ENCODE measurements around the gene PITPNM1. TPM values are rescaled to one million over a fixed set of nuclear protein-coding genes. Genes with fewer than 3 reads are reported as not detected.

Gene PITPNM1
- total RNA-seq (2022; extraction: Qiagen RNA extraction), result 38.9 to 60.0 TPM (median 53.9 TPM) in 5 replicates

GRCh38 chr11:67504950-67505581, at the start of gene PITPNM1:
Gene PITPNM1, minus strand, starts transcription at chr11:67505363. Its CDS starts 1,183 bp downstream, at chr11:67504180.

DNA sequence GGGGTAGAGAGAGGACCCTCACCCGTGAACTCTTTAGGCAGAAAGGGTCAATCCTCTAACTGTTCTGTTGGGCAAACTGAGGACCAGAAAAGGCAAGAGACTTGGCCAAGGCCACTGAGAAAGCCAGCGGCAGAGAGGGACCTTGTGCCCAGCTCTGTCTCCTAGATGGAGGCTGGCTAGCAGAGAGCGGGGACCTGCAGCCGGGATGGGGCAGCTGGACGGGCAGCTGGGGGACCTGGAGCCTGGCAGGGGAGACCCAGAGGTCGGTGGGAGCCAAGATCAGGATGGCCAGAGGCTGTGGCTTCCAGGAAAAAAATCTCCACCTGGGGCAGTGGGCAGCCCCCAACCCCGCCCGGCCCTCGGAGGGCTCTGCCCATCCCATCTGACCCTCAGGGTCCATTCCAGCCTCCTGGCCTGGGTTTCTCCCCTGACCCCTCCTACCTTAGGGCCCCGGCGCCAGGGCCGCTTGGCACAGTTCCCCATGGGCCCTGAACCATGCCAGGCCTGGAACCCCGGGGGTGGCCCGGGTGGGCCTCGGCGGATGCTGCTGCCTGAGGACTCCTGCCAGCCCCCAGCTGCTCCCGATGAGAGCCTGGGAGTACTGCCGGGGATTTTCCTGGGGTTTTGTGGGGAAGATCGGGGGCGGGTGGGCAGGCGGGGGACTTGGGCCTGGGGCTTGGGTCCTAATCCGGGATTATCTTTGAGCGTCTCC, 17.8 kb upstream of the PITPNM1 start, which contains the start of gene CABP2:
TSS of gene CABP2 (minus strand) at position 603 of the 712 bp plus-strand sequence. CDS start at position 483, 120 bp downstream.

DNA sequence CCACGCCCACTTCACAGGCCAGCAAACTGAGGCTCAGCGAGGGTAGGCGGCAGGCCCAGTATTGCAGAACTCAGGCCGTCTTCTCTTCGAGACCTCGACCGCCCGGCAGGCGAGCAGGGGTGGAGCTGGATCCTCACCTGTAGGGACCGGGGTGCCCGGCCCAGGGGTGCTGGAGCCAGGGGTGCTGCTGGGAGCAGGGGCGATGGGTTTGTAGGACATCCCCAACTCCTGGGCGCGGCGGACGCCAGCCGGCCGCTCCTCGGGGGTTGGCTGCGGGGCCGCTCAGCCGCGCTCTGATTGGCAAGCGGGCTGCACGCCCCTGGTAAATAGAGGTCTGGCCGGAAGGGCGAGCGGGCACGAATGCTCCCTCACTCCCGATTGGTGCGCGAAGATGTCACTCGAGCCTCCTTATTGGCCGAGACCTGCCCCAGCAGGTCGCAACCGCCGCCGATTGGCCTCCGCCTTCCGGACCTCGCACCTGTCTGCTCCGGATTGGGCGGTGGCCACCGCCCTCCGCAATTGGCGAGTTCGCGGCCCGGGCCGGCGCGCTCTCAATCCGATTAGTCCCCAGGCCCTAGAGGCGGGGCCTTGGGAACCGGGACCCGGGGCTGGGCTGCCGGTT, 2.8 kb upstream of the PITPNM1 start, which contains the start of gene CDK2AP2:
TSS of gene CDK2AP2 (minus strand) at position 299 of the 622 bp plus-strand sequence. CDS start at position 219, 80 bp downstream.

GRCh38 chr11:67482827-67483798, 22.1 kb downstream of the PITPNM1 start, which contains the start of gene AIP:
Gene AIP, plus strand, starts transcription at chr11:67483026. Its CDS starts 133 bp downstream, at chr11:67483159.

GRCh38 chr11:67468759-67469507, 36.2 kb downstream of the PITPNM1 start, which contains the start of gene TMEM134:
Gene TMEM134, minus strand, starts transcription at chr11:67469251. Its CDS starts 59 bp downstream, at chr11:67469192.

DNA sequence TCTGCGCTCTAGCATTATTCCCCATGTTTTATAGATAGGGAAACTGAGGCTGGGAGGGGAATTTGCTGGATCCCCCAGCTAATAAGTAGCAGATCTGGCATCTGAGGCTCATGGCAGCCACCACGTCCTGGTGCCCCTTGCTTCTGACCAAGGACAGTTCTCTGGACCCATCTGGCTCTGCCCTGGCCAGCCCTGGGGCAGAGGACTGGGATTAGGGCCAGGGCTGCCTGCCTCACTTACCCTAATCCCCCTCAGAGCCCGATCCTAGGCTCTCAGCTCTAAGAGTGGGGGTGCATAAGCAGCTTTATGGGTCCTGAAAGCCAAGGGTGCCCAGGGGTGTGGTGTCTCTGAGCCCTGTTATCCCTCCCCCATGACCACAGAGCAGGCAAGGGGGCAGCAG, 50.1 kb downstream of the PITPNM1 start, which contains the start of gene CABP4:
TSS of gene CABP4 (plus strand) at position 301 of the 400 bp plus-strand sequence. CDS start at position 371, 70 bp downstream.

GRCh38 chr11:67452141-67452952, 52.8 kb downstream of the PITPNM1 start, which contains the start of gene GPR152:
Gene GPR152, minus strand, starts transcription at chr11:67452729. Its CDS starts 5 bp downstream, at chr11:67452724.

Other genes with a start within 250 kb of the PITPNM1 start
- gene GRK2, start 238.9 kb downstream of the PITPNM1 start, total RNA-seq (2022; extraction: Qiagen RNA extraction), result 27.9 to 44.6 TPM (median 42.9 TPM) in 5 replicates
- 21.4 to 32.0 TPM (median 26.8 TPM) in 5 replicates for gene ANKRD13D, start 216.1 kb downstream of the PITPNM1 start, total RNA-seq (2022; extraction: Qiagen RNA extraction)
- 17.1 to 29.0 TPM (median 27.3 TPM) in 5 replicates for gene SSH3, start 201.8 kb downstream of the PITPNM1 start, total RNA-seq (2022; extraction: Qiagen RNA extraction)
- gene POLD4, start 151.8 kb downstream of the PITPNM1 start, total RNA-seq (2022; extraction: Qiagen RNA extraction), result 196 to 263 TPM (median 258 TPM) in 5 replicates
- 39.1 to 53.1 TPM (median 45.3 TPM) in 5 replicates for gene CLCF1, start 131.8 kb downstream of the PITPNM1 start, total RNA-seq (2022; extraction: Qiagen RNA extraction)
- 22.1 to 40.0 TPM (median 36.1 TPM) in 5 replicates for gene RAD9A, start 113.4 kb downstream of the PITPNM1 start, total RNA-seq (2022; extraction: Qiagen RNA extraction)
- 269 to 296 TPM (median 294 TPM) in 5 replicates for gene PPP1CA, start 103.5 kb downstream of the PITPNM1 start, total RNA-seq (2022; extraction: Qiagen RNA extraction)
- gene TBC1D10C, start 101.3 kb downstream of the PITPNM1 start, total RNA-seq (2022; extraction: Qiagen RNA extraction), result 0.10 to 0.12 TPM (median 0.10 TPM) in 4 of 5 replicates, not detected in the other
- gene CARNS1, start 89.7 kb downstream of the PITPNM1 start, total RNA-seq (2022; extraction: Qiagen RNA extraction), result 0.09 to 0.29 TPM (median 0.21 TPM) in 5 replicates
- 42.9 to 52.1 TPM (median 51.2 TPM) in 5 replicates for gene RPS6KB2, start 76.9 kb downstream of the PITPNM1 start, total RNA-seq (2022; extraction: Qiagen RNA extraction)
- gene PTPRCAP, start 67.7 kb downstream of the PITPNM1 start, total RNA-seq (2022; extraction: Qiagen RNA extraction), result 0.24 to 0.42 TPM (median 0.32 TPM) in 5 replicates
- gene CORO1B, start 61.9 kb downstream of the PITPNM1 start, total RNA-seq (2022; extraction: Qiagen RNA extraction), result 57.1 to 64.4 TPM (median 61.3 TPM) in 5 replicates
- gene GPR152, start 52.6 kb downstream of the PITPNM1 start, total RNA-seq (2022; extraction: Qiagen RNA extraction), result 0.07 TPM in 1 of 5 replicates, not detected in the others
- gene CABP4, start 50.0 kb downstream of the PITPNM1 start, total RNA-seq (2022; extraction: Qiagen RNA extraction), result 0.03 TPM in 1 of 5 replicates, not detected in the others
- gene TMEM134, start 36.1 kb downstream of the PITPNM1 start, total RNA-seq (2022; extraction: Qiagen RNA extraction), result 43.5 to 66.7 TPM (median 63.8 TPM) in 5 replicates
- gene AIP, start 22.3 kb downstream of the PITPNM1 start, total RNA-seq (2022; extraction: Qiagen RNA extraction), result 44.3 to 53.1 TPM (median 48.4 TPM) in 5 replicates
- 67.0 to 97.8 TPM (median 95.2 TPM) in 5 replicates for gene CDK2AP2, start 2.8 kb upstream of the PITPNM1 start, total RNA-seq (2022; extraction: Qiagen RNA extraction)
- not detected in 5 replicates for gene CABP2, start 18.1 kb upstream of the PITPNM1 start, total RNA-seq (2022; extraction: Qiagen RNA extraction)
- gene GSTP1, start 78.4 kb upstream of the PITPNM1 start, total RNA-seq (2022; extraction: Qiagen RNA extraction), result 1,416 to 1,791 TPM (median 1,766 TPM) in 5 replicates
- 134 to 158 TPM (median 153 TPM) in 5 replicates for gene NDUFV1, start 101.6 kb upstream of the PITPNM1 start, total RNA-seq (2022; extraction: Qiagen RNA extraction)
- gene NUDT8, start 124.6 kb upstream of the PITPNM1 start, total RNA-seq (2022; extraction: Qiagen RNA extraction), result 5.9 to 14.0 TPM (median 13.1 TPM) in 5 replicates
- gene TBX10, start 134.4 kb upstream of the PITPNM1 start, total RNA-seq (2022; extraction: Qiagen RNA extraction), result not detected in 5 replicates
- 0.83 to 1.9 TPM (median 1.3 TPM) in 5 replicates for gene ACY3, start 145.4 kb upstream of the PITPNM1 start, total RNA-seq (2022; extraction: Qiagen RNA extraction)
- gene ALDH3B2, start 169.3 kb upstream of the PITPNM1 start, total RNA-seq (2022; extraction: Qiagen RNA extraction), result not detected in 5 replicates